ENCODE results near the gene DUSP15. TPM values are rescaled to one million over a fixed set of nuclear protein-coding genes. Genes with fewer than 3 reads are reported as not detected.

DUSP15 gene
- total and polyA plus RNA-seq, 4 donors: 7.8 to 31.0 (median 20.4) TPM

GRCh38 chr20:31851240-31851955 lies 18.9 kb downstream of the DUSP15 start:
- WGBS (ENCODE audit: insufficient coverage): 62% methylated on average over 10 of the region's 11 CpGs

GRCh38 chr20:31849306-31849930 lies 20.9 kb downstream of the DUSP15 start:
- WGBS (ENCODE audit: insufficient coverage): 27% methylated on average over 41 of the region's 45 CpGs
- no peak for DNase-seq (ENCODE audit: low read depth in 4 of 6, low spot score in 6 of 6)
- Histone ChIP-seq H3K4me3 (ENCODE audit: low read depth, low read length) (no peak overlapping the region), H3K9me3 (ENCODE audit: control insufficient read depth, insufficient read depth, low read length) (no peaks in the 10 kb centered on the region), H3K4me1 (ENCODE audit: control insufficient read depth, insufficient read depth, low read length) (peaks cover 15% of the 10 kb centered on the region), H3K27me3 (ENCODE audit: control insufficient read depth, insufficient read depth, low read length) (peaks cover 20% of the 10 kb centered on the region), H3K27ac (ENCODE audit: low read depth, low read length) (no peak overlapping the region), H3K36me3 (ENCODE audit: control insufficient read depth, insufficient read depth, low read length) (no peaks in the 10 kb centered on the region)

More at GRCh38 chr20:31851240-31851955, 18.9 kb downstream of the DUSP15 start:
- Histone ChIP-seq H3K4me3 (ENCODE audit: low read depth, low read length) (no peak overlapping the region), H3K4me1 (ENCODE audit: control insufficient read depth, insufficient read depth, low read length) (peaks cover 5% of the 10 kb centered on the region), H3K36me3 (ENCODE audit: control insufficient read depth, insufficient read depth, low read length) (no peaks in the 10 kb centered on the region), H3K27ac (ENCODE audit: low read depth, low read length) (no peak overlapping the region), H3K27me3 (ENCODE audit: control insufficient read depth, insufficient read depth, low read length) (peaks cover 20% of the 10 kb centered on the region), H3K9me3 (ENCODE audit: control insufficient read depth, insufficient read depth, low read length) (no peaks in the 10 kb centered on the region)
- DNase-seq (ENCODE audit: low read depth in 4 of 6, low spot score in 6 of 6): no peak

- no peaks in the 10 kb centered on the region for H3K9me3 ChIP-seq (ENCODE audit: control insufficient read depth, insufficient read depth, low read length)
- H3K27ac ChIP-seq (ENCODE audit: low read depth, low read length): no peak overlapping the region
- H3K4me1 ChIP-seq (ENCODE audit: control insufficient read depth, insufficient read depth, low read length): peaks cover 24% of the 10 kb centered on the region
- no peaks in the 10 kb centered on the region for H3K36me3 ChIP-seq (ENCODE audit: control insufficient read depth, insufficient read depth, low read length)
- 85% methylated on average over 31 of the region's 32 CpGs for WGBS (ENCODE audit: insufficient coverage)
- no peak for DNase-seq (ENCODE audit: low read depth in 4 of 6, low spot score in 6 of 6)
- peaks cover 20% of the 10 kb centered on the region for H3K27me3 ChIP-seq (ENCODE audit: control insufficient read depth, insufficient read depth, low read length)
- H3K4me3 ChIP-seq (ENCODE audit: low read depth, low read length): no peak overlapping the region
These were observed 22.0 kb downstream of the DUSP15 start for GRCh38 chr20:31848088-31848999.

GRCh38 chr20:31846793-31847138 lies 23.6 kb downstream of the DUSP15 start:
- Histone ChIP-seq H3K36me3 (ENCODE audit: control insufficient read depth, insufficient read depth, low read length) (no peaks in the 10 kb centered on the region), H3K27me3 (ENCODE audit: control insufficient read depth, insufficient read depth, low read length) (peaks cover 20% of the 10 kb centered on the region), H3K27ac (ENCODE audit: low read depth, low read length) (no peak overlapping the region), H3K9me3 (ENCODE audit: control insufficient read depth, insufficient read depth, low read length) (no peaks in the 10 kb centered on the region), H3K4me3 (ENCODE audit: low read depth, low read length) (no peak overlapping the region), H3K4me1 (ENCODE audit: control insufficient read depth, insufficient read depth, low read length) (peaks cover 35% of the 10 kb centered on the region)
- 69% methylated on average over 2 of the region's 3 CpGs for WGBS (ENCODE audit: insufficient coverage)
- DNase-seq (ENCODE audit: low read depth in 4 of 6, low spot score in 6 of 6): no peak

GRCh38 chr20:31845300-31845863 lies 24.9 kb downstream of the DUSP15 start, which contains the start of gene FOXS1:
Gene FOXS1, minus strand, starts transcription at chr20:31845604. Its CDS starts 62 bp downstream, at chr20:31845542.
- H3K4me1 ChIP-seq (ENCODE audit: control insufficient read depth, insufficient read depth, low read length): peaks cover 44% of the 10 kb centered on the region
- H3K36me3 ChIP-seq (ENCODE audit: control insufficient read depth, insufficient read depth, low read length): no peaks in the 10 kb centered on the region
- no peaks in the 10 kb centered on the region for H3K9me3 ChIP-seq (ENCODE audit: control insufficient read depth, insufficient read depth, low read length)
- peaks cover 16% of the 10 kb centered on the region for H3K27me3 ChIP-seq (ENCODE audit: control insufficient read depth, insufficient read depth, low read length)
- peak within 1 kb of the TSS; percentile 5 for H3K4me3 ChIP-seq (ENCODE audit: low read depth, low read length)
- 61% methylated on average over 20 of the region's 21 CpGs for WGBS (ENCODE audit: insufficient coverage)
- H3K27ac ChIP-seq (ENCODE audit: low read depth, low read length): peak within 1 kb of the TSS; percentile 10
- DNase-seq (ENCODE audit: low read depth in 4 of 6, low spot score in 6 of 6): peak in 1 of 6 donors; percentile 47

GRCh38 chr20:31844737-31845299 lies 25.5 kb downstream of the DUSP15 start:
- Histone ChIP-seq H3K4me3 (ENCODE audit: low read depth, low read length) (peak overlapping the region; percentile 5), H3K27me3 (ENCODE audit: control insufficient read depth, insufficient read depth, low read length) (peaks cover 10% of the 10 kb centered on the region)

GRCh38 chr20:31843881-31844280 lies 26.4 kb downstream of the DUSP15 start:
- no peak for DNase-seq (ENCODE audit: low read depth in 4 of 6, low spot score in 6 of 6)
- WGBS (ENCODE audit: insufficient coverage): 94% methylated on average over 5 of the region's 5 CpGs
- Histone ChIP-seq H3K4me1 (ENCODE audit: control insufficient read depth, insufficient read depth, low read length) (peaks cover 44% of the 10 kb centered on the region), H3K27ac (ENCODE audit: low read depth, low read length) (peak overlapping the region; percentile 10), H3K36me3 (ENCODE audit: control insufficient read depth, insufficient read depth, low read length) (no peaks in the 10 kb centered on the region), H3K27me3 (ENCODE audit: control insufficient read depth, insufficient read depth, low read length) (peaks cover 2% of the 10 kb centered on the region), H3K9me3 (ENCODE audit: control insufficient read depth, insufficient read depth, low read length) (no peaks in the 10 kb centered on the region), H3K4me3 (ENCODE audit: low read depth, low read length) (peak overlapping the region; percentile 5)

More at GRCh38 chr20:31844737-31845299, 25.5 kb downstream of the DUSP15 start:
- Histone ChIP-seq H3K4me1 (ENCODE audit: control insufficient read depth, insufficient read depth, low read length) (peaks cover 44% of the 10 kb centered on the region), H3K36me3 (ENCODE audit: control insufficient read depth, insufficient read depth, low read length) (no peaks in the 10 kb centered on the region), H3K9me3 (ENCODE audit: control insufficient read depth, insufficient read depth, low read length) (no peaks in the 10 kb centered on the region), H3K27ac (ENCODE audit: low read depth, low read length) (peak overlapping the region; percentile 7)
- no peak for DNase-seq (ENCODE audit: low read depth in 4 of 6, low spot score in 6 of 6)
- 91% methylated on average over 28 of the region's 28 CpGs for WGBS (ENCODE audit: insufficient coverage)

GRCh38 chr20:31843288-31843687 lies 27.0 kb downstream of the DUSP15 start:
- DNase-seq (ENCODE audit: low read depth in 4 of 6, low spot score in 6 of 6): no peak
- 73% methylated on average over 5 of the region's 6 CpGs for WGBS (ENCODE audit: insufficient coverage)
- Histone ChIP-seq H3K27ac (ENCODE audit: low read depth, low read length) (peak overlapping the region; percentile 58), H3K4me3 (ENCODE audit: low read depth, low read length) (no peak overlapping the region), H3K4me1 (ENCODE audit: control insufficient read depth, insufficient read depth, low read length) (peaks cover 45% of the 10 kb centered on the region), H3K27me3 (ENCODE audit: control insufficient read depth, insufficient read depth, low read length) (no peaks in the 10 kb centered on the region), H3K9me3 (ENCODE audit: control insufficient read depth, insufficient read depth, low read length) (no peaks in the 10 kb centered on the region), H3K36me3 (ENCODE audit: control insufficient read depth, insufficient read depth, low read length) (no peaks in the 10 kb centered on the region)
